GM10266 (cell line): Measurements from ENCODE around the gene JAZF1.

Experiments
- DNase-seq: peaks from one replicate; pipeline ENCODE4 v3.0.0; 2012; ENCODE audit errors: extremely low spot score
- TF ChIP-seq, protein P1 (sequence below): IDR thresholded peaks from 2 replicates; pipeline ENCODE4 v1.5.1; 2012; ENCODE audit warnings: mild to moderate bottlenecking, low read depth; ENCODE audit not compliant: control insufficient read depth, insufficient read depth; ENCODE audit errors: missing control alignments

The JAZF1 gene

DNA sequence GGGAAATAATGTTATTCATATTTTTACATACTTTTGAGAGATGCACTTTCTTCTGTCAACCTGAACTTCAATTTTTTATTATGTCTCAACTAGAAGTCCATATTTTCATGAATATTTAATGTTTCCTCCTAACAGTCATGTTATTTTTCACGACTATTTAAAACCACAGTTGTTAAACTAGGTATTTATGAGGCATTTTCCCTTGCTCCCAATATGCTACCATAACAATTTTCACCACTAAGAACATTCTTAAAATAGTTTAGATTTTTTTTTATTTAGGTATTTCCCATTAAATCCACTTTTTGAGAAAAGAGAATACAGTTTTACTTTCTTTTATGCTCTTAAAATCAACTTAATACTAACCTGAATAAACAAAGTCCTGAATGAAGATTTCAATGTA lies 89.4 kb downstream of the JAZF1 start:
- no peak for DNase-seq
- TF ChIP-seq, protein P1, sequence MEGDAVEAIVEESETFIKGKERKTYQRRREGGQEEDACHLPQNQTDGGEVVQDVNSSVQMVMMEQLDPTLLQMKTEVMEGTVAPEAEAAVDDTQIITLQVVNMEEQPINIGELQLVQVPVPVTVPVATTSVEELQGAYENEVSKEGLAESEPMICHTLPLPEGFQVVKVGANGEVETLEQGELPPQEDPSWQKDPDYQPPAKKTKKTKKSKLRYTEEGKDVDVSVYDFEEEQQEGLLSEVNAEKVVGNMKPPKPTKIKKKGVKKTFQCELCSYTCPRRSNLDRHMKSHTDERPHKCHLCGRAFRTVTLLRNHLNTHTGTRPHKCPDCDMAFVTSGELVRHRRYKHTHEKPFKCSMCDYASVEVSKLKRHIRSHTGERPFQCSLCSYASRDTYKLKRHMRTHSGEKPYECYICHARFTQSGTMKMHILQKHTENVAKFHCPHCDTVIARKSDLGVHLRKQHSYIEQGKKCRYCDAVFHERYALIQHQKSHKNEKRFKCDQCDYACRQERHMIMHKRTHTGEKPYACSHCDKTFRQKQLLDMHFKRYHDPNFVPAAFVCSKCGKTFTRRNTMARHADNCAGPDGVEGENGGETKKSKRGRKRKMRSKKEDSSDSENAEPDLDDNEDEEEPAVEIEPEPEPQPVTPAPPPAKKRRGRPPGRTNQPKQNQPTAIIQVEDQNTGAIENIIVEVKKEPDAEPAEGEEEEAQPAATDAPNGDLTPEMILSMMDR = no peak

DNA sequence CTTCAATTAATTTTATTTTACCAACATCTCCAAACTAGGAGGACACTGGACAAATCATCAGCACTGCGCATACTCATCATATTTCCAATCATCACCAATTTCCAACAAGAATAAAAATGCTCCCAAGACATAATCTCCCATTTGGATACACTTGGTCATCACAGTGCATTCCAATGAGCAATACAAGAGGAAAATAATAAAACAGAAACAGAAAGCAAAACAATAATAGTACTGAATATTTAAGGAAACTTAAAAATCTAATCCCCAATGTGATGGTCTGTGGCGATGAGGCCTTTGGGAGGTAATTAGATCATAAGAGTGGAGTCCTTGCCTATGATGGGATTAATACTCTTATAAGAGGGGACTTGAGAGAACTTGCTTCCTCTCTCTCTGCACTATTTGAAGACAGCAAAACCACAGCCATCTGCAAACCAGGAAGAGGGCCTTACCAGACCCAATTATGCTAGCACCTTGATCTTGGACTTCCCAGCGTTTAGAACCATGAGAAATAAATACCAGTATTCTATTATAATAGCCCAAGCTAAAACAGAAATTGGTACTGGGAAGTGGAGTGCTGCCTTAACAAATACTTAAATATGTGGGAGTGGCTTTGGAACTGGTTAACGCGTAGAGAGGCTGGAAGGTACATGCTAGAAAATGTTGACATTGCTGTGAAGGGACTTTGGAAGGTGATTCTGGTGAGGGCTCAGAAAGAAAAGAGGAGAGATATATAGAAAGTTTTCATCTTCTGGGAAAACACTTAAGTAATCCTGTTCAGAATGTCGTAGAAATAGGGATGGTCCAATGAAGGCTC lies 91.5 kb downstream of the JAZF1 start:
- no peak for DNase-seq
- TF ChIP-seq, protein P1 = no peak

DNA sequence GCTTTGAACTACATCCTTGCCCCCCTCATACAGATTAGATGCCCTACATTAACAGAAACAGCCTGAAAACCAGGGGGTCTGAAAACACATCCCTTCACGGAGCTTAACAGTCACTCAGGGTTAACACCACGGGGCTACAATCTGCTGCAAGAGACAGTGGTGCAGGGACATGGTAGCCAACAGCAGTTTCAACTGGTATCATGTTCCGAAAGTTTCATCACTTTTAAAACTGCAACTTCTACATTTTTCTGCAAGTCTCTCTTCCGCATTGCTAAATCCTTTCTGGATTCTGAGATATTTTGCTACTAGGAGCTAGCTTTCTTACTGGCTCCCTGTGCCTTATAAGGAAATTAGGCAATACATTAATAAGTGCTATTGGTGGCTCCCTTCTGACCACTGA lies 92.6 kb downstream of the JAZF1 start:
- TF ChIP-seq, protein P1 = no peak
- DNase-seq = no peak

DNA sequence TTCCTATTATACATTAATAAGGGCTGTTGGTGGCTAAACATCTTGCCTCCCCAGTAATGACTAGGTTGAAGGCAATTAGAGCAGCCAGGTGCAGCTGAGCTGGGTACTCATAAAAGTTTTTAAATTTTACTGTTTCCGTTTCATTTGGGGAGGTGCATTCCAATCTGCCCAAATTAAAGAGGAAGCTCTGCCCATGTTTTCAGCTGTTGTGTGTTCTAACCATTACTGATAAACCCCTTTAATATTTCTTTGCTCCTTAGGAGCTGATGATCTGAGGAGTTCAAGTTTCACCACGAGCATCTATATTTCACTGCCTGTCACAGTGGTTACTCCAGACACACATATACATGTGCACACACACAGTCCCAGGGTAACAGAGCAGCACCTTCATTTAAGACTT lies 94.4 kb downstream of the JAZF1 start:
- no peak for DNase-seq
- TF ChIP-seq, protein P1 = no peak

DNA sequence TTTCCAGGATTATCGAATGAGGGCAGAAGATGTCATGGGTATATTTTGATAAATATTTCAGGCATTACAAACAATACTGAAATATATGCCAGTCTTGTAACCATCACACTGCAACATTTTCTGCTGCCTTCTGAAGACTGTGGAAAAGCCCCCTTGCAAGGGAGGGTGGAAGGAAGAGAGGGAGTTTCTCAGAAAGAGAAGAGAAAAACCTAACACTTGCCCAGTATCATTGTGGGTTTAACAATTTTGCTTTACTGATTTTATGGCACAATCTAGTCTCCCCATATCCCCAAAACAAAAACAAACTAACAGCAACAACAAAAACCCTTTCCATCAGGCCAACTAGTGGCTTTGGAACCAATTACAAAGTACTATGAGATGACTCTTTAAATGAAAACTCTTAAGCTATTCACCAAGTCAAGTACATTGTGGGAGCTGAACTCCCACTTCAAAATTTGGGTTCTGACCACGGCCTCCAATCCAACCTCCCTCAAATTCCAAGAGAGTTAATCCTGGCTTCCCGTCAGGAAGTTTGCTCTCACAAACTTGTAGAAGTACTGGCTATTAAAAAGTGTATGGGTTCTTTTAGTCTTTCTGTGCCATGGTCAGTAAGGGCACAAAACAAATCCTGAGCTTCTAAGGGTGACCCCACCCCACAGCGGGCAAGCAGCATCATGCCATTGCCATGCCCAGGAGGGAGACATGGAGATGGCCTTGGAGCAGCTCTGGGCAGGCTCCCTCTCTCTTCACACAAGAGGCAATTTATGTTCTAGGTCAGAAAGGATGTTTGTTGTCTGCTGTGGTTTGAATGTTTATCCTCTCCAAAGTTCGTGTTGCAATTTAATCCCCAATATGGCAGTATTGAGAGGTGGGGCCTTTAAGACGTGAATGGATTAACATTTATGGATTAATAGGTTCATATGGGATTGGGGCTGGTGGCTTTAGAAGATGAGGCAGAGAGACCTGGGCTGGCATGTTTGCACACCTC lies 96.3 kb downstream of the JAZF1 start:
- TF ChIP-seq, protein P1 = no peak
- DNase-seq = no peak

DNA sequence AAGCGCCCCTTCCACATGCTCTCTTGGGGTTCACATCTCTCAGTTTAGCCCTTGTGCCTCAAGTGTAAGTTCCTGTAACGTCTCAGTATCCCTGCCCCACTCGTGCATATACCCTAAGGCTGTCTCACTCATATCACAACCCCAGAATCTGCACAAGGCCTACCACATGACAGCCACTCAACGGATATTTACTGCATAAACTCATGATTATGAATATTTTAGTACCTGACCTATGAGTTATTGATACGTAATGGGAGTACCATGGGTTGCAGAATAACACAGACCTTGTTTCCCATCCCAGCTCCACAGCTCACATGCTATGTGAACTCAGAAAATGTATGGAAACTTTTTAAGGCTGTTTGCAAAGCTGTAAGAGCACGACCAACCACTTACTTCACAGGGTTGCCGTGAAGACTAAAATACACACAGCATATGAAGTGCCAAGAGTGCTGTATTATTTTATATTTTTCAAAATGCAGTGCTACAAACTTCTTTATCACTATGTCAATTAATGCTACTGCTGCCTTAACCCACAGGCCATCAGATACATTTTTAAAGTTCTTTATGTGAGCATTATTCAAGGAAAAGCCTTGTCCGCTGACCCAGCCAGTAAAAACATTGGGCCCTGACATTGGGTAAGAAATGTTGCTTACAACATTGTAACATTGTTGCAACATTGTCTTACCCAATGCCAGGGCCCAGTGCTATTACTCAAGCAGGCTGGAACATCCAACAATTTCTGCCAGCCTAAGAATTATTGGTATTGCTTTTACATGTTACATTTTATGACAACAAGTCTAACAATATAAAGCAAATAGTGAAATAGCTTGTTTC lies 97.2 kb downstream of the JAZF1 start:
- no peak for DNase-seq

More for the DNA sequence above, 97.2 kb downstream of the JAZF1 start:
- TF ChIP-seq, protein P1 = no peak
